Natural killer cell treated with Interleukin-12 subunit alpha and Interleukin-12 subunit beta and Interleukin-15 and Interleukin-18, amount 100 ng/mL, for 72 hours (primary cell): ENCODE measurements around the gene OR52R1. TPM values are rescaled to one million over a fixed set of nuclear protein-coding genes. Genes with fewer than 3 reads are reported as not detected.
"Not testable (repeated sequence)": the region's sequence is repeated elsewhere in the genome, so short reads cannot be mapped to it uniquely, and the experiment has no call there.

Experiments used
- ATAC-seq, 2 donors: fragments of 150-1000 bp; cut with Tn5 transposase in 1 of 2; sonication (Bioruptor Pico), chemical (Tn5 transposase) in 1 of 2; 2 replicates each; pipeline ENCODE4 v1.10.0; 2021
- DNase-seq: peaks from one replicate; pipeline ENCODE4 v3.0.0; 2022; ENCODE audit warnings: low spot score
- H3K27ac Mint-ChIP-seq, 2 donors: 1 replicate in 1 of 2; 2 replicates in 1 of 2; pipeline ENCODE4 v1.8.0; 2022; ENCODE audit warnings: mixed read lengths in 2 of 2, mild to moderate bottlenecking in 1 of 2, moderate library complexity in 1 of 2
- H3K27me3 Mint-ChIP-seq, 2 donors: 1 replicate in 1 of 2; 2 replicates in 1 of 2; pipeline ENCODE4 v1.8.0; 2022; ENCODE audit warnings: mixed read lengths in 2 of 2
- H3K36me3 Mint-ChIP-seq: one replicate; pipeline ENCODE4 v1.8.0; 2022; ENCODE audit warnings: mixed read lengths
- H3K4me1 Mint-ChIP-seq, 2 donors: 1 replicate in 1 of 2; 2 replicates in 1 of 2; pipeline ENCODE4 v1.8.0; 2022; ENCODE audit warnings: low read depth in 2 of 2, mixed read lengths in 2 of 2, mild to moderate bottlenecking in 1 of 2
- H3K4me3 Mint-ChIP-seq: one replicate; pipeline ENCODE4 v1.8.0; 2022; ENCODE audit warnings: mixed read lengths
- H3K9me3 Mint-ChIP-seq: 2 replicates; pipeline ENCODE4 v1.8.0; 2022; ENCODE audit warnings: mixed read lengths
- total RNA-seq, 2 donors: library from RNA; stranded (reverse); gene quantifications; one replicate each; pipeline ENCODE4 v1.2.3, GENCODE V29; 2022

Gene OR52R1
- not detected for total RNA-seq

GRCh38 chr11:4804280-4804679 lies at the start of gene OR52R1:
Gene OR52R1 (minus strand): TSS chr11:4804380. CDS start chr11:4804380, 0 bp downstream.
- no peak within 1 kb of the TSS for H3K27ac Mint-ChIP-seq
- H3K4me3 Mint-ChIP-seq: no peak within 1 kb of the TSS
- H3K27me3 Mint-ChIP-seq: peaks cover 0 to 2% of the 10 kb centered on the region in 2 donors
- ATAC-seq: no peak
- no peak for DNase-seq
- no peaks in the 10 kb centered on the region for H3K9me3 Mint-ChIP-seq
- H3K4me1 Mint-ChIP-seq: no peaks in the 10 kb centered on the region
- no peaks in the 10 kb centered on the region for H3K36me3 Mint-ChIP-seq

- no peaks in the 10 kb centered on the region for H3K4me1 Mint-ChIP-seq
- H3K9me3 Mint-ChIP-seq: peaks cover 3% of the 10 kb centered on the region
- no peak overlapping the region for H3K27ac Mint-ChIP-seq
- DNase-seq (no peak), ATAC-seq (no peak)
- no peaks in the 10 kb centered on the region for H3K36me3 Mint-ChIP-seq
- H3K4me3 Mint-ChIP-seq: no peak overlapping the region
- peaks cover 13 to 15% of the 10 kb centered on the region in 2 donors for H3K27me3 Mint-ChIP-seq
Measured at GRCh38 chr11:4851033-4851432, 46.9 kb upstream of the OR52R1 start.

GRCh38 chr11:4848908-4849532 lies 44.8 kb upstream of the OR52R1 start, which contains the start of gene OR51S1:
Gene OR51S1 (minus strand): TSS chr11:4849208. CDS start chr11:4849208, 0 bp downstream.
- ATAC-seq: peak in 1 of 2 donors; percentile 43
- DNase-seq: no peak
- Mint-ChIP-seq H3K4me3 (no peak within 1 kb of the TSS), H3K4me1 (no peaks in the 10 kb centered on the region), H3K36me3 (no peaks in the 10 kb centered on the region), H3K27ac (no peak within 1 kb of the TSS), H3K9me3 (peaks cover 4% of the 10 kb centered on the region), H3K27me3 (peaks cover 14 to 19% of the 10 kb centered on the region in 2 donors)

- H3K4me3 Mint-ChIP-seq: no peak overlapping the region
- ATAC-seq (peak in 1 of 2 donors; percentile 50), DNase-seq (no peak)
- peaks cover 5 to 8% of the 10 kb centered on the region in 2 donors for H3K27me3 Mint-ChIP-seq
- peaks cover 0 to 8% of the 10 kb centered on the region in 2 donors for H3K4me1 Mint-ChIP-seq
- no peak overlapping the region for H3K27ac Mint-ChIP-seq
- no peaks in the 10 kb centered on the region for H3K36me3 Mint-ChIP-seq
- peaks cover 2% of the 10 kb centered on the region for H3K9me3 Mint-ChIP-seq
Measured at GRCh38 chr11:4839851-4840549, 35.8 kb upstream of the OR52R1 start.

GRCh38 chr11:4830909-4831308 lies 26.7 kb upstream of the OR52R1 start:
- Mint-ChIP-seq H3K27me3 (peaks cover 0 to 7% of the 10 kb centered on the region in 2 donors), H3K4me1 (no peaks in the 10 kb centered on the region), H3K4me3 (no peak overlapping the region), H3K27ac (no peak overlapping the region), H3K9me3 (no peaks in the 10 kb centered on the region), H3K36me3 (no peaks in the 10 kb centered on the region)
- ATAC-seq (no peak), DNase-seq (no peak)

- no peaks in the 10 kb centered on the region for H3K4me1 Mint-ChIP-seq
- H3K4me3 Mint-ChIP-seq: no peak overlapping the region
- no peak for DNase-seq
- no peak for ATAC-seq
- no peaks in the 10 kb centered on the region for H3K9me3 Mint-ChIP-seq
- peaks cover 5 to 8% of the 10 kb centered on the region in 2 donors for H3K27me3 Mint-ChIP-seq
- no peak overlapping the region for H3K27ac Mint-ChIP-seq
- no peaks in the 10 kb centered on the region for H3K36me3 Mint-ChIP-seq
Measured at GRCh38 chr11:4830346-4830745, 26.2 kb upstream of the OR52R1 start.

- Mint-ChIP-seq H3K4me1 (no peaks in the 10 kb centered on the region), H3K9me3 (peaks cover 2% of the 10 kb centered on the region), H3K27ac (no peak overlapping the region), H3K27me3 (peaks cover 9 to 15% of the 10 kb centered on the region in 2 donors), H3K4me3 (no peak overlapping the region), H3K36me3 (no peaks in the 10 kb centered on the region)
- ATAC-seq: no peak
- DNase-seq: no peak
Measured at GRCh38 chr11:4826425-4826824, 22.2 kb upstream of the OR52R1 start.

- Mint-ChIP-seq H3K4me3 (no peak overlapping the region), H3K27ac (no peak overlapping the region), H3K36me3 (no peaks in the 10 kb centered on the region), H3K27me3 (peaks cover 9 to 22% of the 10 kb centered on the region in 2 donors), H3K4me1 (no peaks in the 10 kb centered on the region), H3K9me3 (peaks cover 2% of the 10 kb centered on the region)
- no peak for ATAC-seq
- no peak for DNase-seq
Measured at GRCh38 chr11:4825132-4825531, 21.0 kb upstream of the OR52R1 start.

GRCh38 chr11:4821021-4821420 lies 16.8 kb upstream of the OR52R1 start, which contains the start of gene OR51F2:
Gene OR51F2 (plus strand): TSS chr11:4821321. CDS start chr11:4821422, 101 bp downstream.
- H3K4me3 Mint-ChIP-seq: no peak within 1 kb of the TSS
- ATAC-seq (no peak), DNase-seq (no peak)
- peaks cover 13 to 29% of the 10 kb centered on the region in 2 donors for H3K27me3 Mint-ChIP-seq
- H3K4me1 Mint-ChIP-seq: no peaks in the 10 kb centered on the region
- H3K36me3 Mint-ChIP-seq: no peaks in the 10 kb centered on the region
- H3K27ac Mint-ChIP-seq: no peak within 1 kb of the TSS
- H3K9me3 Mint-ChIP-seq: peaks cover 2% of the 10 kb centered on the region

GRCh38 chr11:4809246-4809645 lies 5.1 kb upstream of the OR52R1 start:
- H3K4me1 Mint-ChIP-seq: no peaks in the 10 kb centered on the region
- H3K27ac Mint-ChIP-seq: no peak overlapping the region
- H3K9me3 Mint-ChIP-seq: no peaks in the 10 kb centered on the region
- peaks cover 2 to 13% of the 10 kb centered on the region in 2 donors for H3K27me3 Mint-ChIP-seq
- no peak for DNase-seq
- no peak overlapping the region for H3K4me3 Mint-ChIP-seq
- H3K36me3 Mint-ChIP-seq: no peaks in the 10 kb centered on the region
- no peak for ATAC-seq

- Mint-ChIP-seq H3K27ac (no peak overlapping the region), H3K27me3 (peaks cover 2 to 6% of the 10 kb centered on the region in 2 donors), H3K9me3 (no peaks in the 10 kb centered on the region), H3K4me3 (no peak overlapping the region), H3K4me1 (no peaks in the 10 kb centered on the region), H3K36me3 (no peaks in the 10 kb centered on the region)
- no peak for DNase-seq
- ATAC-seq: no peak
Measured at GRCh38 chr11:4808476-4808875, 4.3 kb upstream of the OR52R1 start.

GRCh38 chr11:4801316-4801715 lies 2.9 kb downstream of the OR52R1 start:
- H3K4me1 Mint-ChIP-seq, H3K27ac Mint-ChIP-seq, DNase-seq, ATAC-seq, H3K27me3 Mint-ChIP-seq, H3K4me3 Mint-ChIP-seq, H3K36me3 Mint-ChIP-seq, H3K9me3 Mint-ChIP-seq: not testable (repeated sequence)

GRCh38 chr11:4798427-4799183 lies 5.6 kb downstream of the OR52R1 start:
- ATAC-seq (no peak), DNase-seq (no peak)
- Mint-ChIP-seq H3K4me1 (no peaks in the 10 kb centered on the region), H3K27ac (no peak overlapping the region), H3K4me3 (no peak overlapping the region), H3K36me3 (no peaks in the 10 kb centered on the region), H3K9me3 (no peaks in the 10 kb centered on the region), H3K27me3 (no peaks in the 10 kb centered on the region)

GRCh38 chr11:4797206-4797605 lies 7.0 kb downstream of the OR52R1 start:
- ATAC-seq: no peak
- no peaks in the 10 kb centered on the region for H3K4me1 Mint-ChIP-seq
- DNase-seq: no peak
- no peak overlapping the region for H3K4me3 Mint-ChIP-seq
- no peaks in the 10 kb centered on the region for H3K9me3 Mint-ChIP-seq
- no peaks in the 10 kb centered on the region for H3K27me3 Mint-ChIP-seq
- no peak overlapping the region for H3K27ac Mint-ChIP-seq
- H3K36me3 Mint-ChIP-seq: no peaks in the 10 kb centered on the region
